Measurements from ENCODE around the gene WDR70. TPM values are rescaled to one million over a fixed set of nuclear protein-coding genes. Genes with fewer than 3 reads are reported as not detected.
"Not testable (repeated sequence)": the region's sequence is repeated elsewhere in the genome, so short reads cannot be mapped to it uniquely, and the experiment has no call there.

The WDR70 gene
- total RNA-seq = 100 to 1,000 TPM in 1 of 4 donors, 10 to 100 TPM in 3; 24.7 to 200 (median 29.9) TPM

DNA sequence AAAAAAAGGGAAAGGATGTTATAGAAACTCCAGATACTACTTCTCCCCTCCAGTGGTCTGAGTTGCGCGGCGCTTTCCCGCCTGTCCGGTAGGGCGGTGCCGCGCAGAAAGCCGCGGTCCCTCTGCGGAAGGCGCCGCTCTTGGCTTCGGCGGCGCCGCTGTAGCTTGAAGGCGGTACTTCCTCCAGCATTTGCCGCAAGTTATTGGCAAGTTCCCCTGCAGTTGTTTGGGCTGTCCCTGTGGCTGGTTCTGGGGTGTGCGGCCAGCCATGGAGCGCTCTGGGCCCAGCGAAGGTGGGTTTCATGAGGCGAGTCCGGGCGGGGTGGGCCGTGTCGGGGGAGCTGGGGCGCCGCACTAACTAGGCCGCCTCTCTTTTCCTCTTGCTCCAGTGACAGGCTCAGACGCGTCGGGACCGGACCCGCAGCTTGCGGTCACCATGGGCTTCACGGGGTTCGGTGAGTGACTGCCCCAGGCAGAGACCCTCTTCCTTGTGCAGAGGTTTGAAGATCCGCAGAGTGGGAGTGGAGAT lies at the start of gene WDR70:
Gene WDR70, plus strand, starts transcription at position 219 of the 529 bp plus-strand sequence. Its CDS starts 50 bp downstream, at position 269.
- in situ Hi-C loops (cut with MboI; ENCODE audit: low pct_ligation_motif_present in 1 of 4, low pct_unique_long_range_greater_than_20kb in 1 of 4, low sequenced_read_pairs in 3 of 4); intact Hi-C loops (cut with DNase I; ENCODE audit: low total_unique reads); H3K9me3 ChIP-seq; H3K27me3 ChIP-seq: not testable (repeated sequence)
- peak; percentile 86 for DNase-seq
- Histone ChIP-seq H3K36me3 (peaks cover 0 to 16% (median 7%) of the 10 kb centered on the region in 4 donors), H3K27ac (peak within 1 kb of the TSS; percentile 61 to 80 (median 75)), H3K4me1 (peaks cover 3 to 12% (median 8%) of the 10 kb centered on the region in 4 donors), H3K4me3 (peak within 1 kb of the TSS; percentile 62 to 96 (median 84))
- WGBS, 2 donors (ENCODE audit: low coverage in 1 of 2) = 0% methylated on average over 25 of the region's 39 CpGs; no CpG with 5 or more reads in 1 of the 2 donors
- TF ChIP-seq, protein P1, sequence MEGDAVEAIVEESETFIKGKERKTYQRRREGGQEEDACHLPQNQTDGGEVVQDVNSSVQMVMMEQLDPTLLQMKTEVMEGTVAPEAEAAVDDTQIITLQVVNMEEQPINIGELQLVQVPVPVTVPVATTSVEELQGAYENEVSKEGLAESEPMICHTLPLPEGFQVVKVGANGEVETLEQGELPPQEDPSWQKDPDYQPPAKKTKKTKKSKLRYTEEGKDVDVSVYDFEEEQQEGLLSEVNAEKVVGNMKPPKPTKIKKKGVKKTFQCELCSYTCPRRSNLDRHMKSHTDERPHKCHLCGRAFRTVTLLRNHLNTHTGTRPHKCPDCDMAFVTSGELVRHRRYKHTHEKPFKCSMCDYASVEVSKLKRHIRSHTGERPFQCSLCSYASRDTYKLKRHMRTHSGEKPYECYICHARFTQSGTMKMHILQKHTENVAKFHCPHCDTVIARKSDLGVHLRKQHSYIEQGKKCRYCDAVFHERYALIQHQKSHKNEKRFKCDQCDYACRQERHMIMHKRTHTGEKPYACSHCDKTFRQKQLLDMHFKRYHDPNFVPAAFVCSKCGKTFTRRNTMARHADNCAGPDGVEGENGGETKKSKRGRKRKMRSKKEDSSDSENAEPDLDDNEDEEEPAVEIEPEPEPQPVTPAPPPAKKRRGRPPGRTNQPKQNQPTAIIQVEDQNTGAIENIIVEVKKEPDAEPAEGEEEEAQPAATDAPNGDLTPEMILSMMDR (IDR thresholded peaks at IDR 0.05) = peak; percentile 47 to 53 (median 51)
- TF ChIP-seq POLR2A (IDR thresholded peaks at IDR 0.05) (peak; percentile 30), POLR2AphosphoS5 (IDR thresholded peaks at IDR 0.05) (peak; percentile 28 to 66 (median 63))

DNA sequence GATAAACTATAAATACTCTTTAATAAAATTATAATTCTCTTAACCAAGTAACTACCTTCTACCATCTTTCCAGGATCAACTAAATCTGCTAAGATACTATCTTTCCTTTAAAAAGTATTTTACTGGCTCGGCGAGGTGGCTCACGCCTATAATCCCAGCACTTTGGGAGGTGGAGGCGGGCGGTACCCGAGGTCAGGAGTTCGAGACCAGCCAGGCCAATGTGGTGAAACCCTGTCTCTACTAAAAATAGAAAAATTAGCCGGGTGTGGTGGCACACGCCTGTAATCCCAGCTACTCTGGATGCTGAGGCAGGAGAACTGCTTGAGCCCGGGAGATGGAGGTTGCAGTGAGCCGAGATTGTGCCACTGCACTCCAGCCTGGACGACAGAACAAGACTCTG lies 44.4 kb upstream of the WDR70 start:
- intact Hi-C loops (cut with DNase I; ENCODE audit: low total_unique reads); H3K4me3 ChIP-seq; H3K27me3 ChIP-seq; H3K9me3 ChIP-seq; in situ Hi-C loops (cut with MboI; ENCODE audit: low pct_ligation_motif_present in 1 of 4, low pct_unique_long_range_greater_than_20kb in 1 of 4, low sequenced_read_pairs in 3 of 4); H3K4me1 ChIP-seq; DNase-seq; H3K27ac ChIP-seq: not testable (repeated sequence)
- H3K36me3 ChIP-seq = peaks cover 0 to 52% (median 20%) of the 10 kb centered on the region in 4 donors
- WGBS, 2 donors (ENCODE audit: low coverage in 1 of 2) = 95% methylated on average over 8 to 12 of the region's 12 CpGs

DNA sequence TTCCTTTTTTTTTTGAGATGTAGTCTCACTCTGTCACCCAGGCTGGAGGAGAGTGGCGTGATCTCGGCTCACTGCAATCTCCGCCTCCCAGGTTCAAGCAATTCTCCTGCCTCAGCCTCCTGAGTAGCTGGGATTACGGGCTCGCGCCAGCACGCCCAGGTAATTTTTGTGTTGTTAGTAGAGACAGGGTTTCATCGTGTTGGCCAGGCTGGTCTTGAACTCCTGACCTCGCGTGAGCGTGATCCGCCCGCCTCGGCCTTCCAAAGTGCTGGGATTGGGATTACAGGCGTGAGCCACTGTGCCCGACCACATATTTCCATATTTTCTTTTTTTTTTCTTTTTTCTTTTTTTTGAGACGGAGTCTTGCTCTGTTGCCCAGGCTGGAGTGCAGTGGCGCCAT lies 36.4 kb upstream of the WDR70 start:
- peaks cover 0 to 66% (median 28%) of the 10 kb centered on the region in 4 donors for H3K36me3 ChIP-seq
- 94 to 95% methylated on average over 8 to 18 of the region's 18 CpGs for WGBS, 2 donors (ENCODE audit: low coverage in 1 of 2)

DNA sequence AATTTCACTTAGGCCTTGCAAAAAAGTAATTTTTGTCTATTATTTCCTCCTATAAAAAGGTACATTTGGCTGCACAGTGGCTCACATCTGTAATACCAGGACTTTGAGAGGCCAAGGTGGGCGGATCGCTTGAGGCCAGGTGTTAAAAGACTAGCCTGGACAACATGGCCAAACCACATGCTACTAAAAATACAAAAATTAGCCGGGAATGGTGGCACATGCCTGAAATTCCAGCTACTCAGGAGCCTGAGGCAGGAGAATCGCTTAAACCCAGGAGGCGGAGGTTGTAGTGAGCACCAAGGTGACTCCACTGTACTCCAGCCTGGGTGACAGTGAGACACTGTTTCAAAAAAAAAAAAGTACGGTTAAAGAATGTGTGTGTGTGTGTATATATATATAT lies 24.0 kb upstream of the WDR70 start:
- H3K36me3 ChIP-seq = peaks cover 0 to 54% (median 12%) of the 10 kb centered on the region in 4 donors
- TF ChIP-seq POLR2A (IDR thresholded peaks at IDR 0.05) = no peak
- in situ Hi-C loops (cut with MboI; ENCODE audit: low pct_ligation_motif_present in 1 of 4, low pct_unique_long_range_greater_than_20kb in 1 of 4, low sequenced_read_pairs in 3 of 4) = no loop called here

More for the DNA sequence above, 36.4 kb upstream of the WDR70 start:
- H3K27me3 ChIP-seq; H3K9me3 ChIP-seq; H3K4me1 ChIP-seq; DNase-seq; intact Hi-C loops (cut with DNase I; ENCODE audit: low total_unique reads); H3K4me3 ChIP-seq; in situ Hi-C loops (cut with MboI; ENCODE audit: low pct_ligation_motif_present in 1 of 4, low pct_unique_long_range_greater_than_20kb in 1 of 4, low sequenced_read_pairs in 3 of 4); H3K27ac ChIP-seq: not testable (repeated sequence)

DNA sequence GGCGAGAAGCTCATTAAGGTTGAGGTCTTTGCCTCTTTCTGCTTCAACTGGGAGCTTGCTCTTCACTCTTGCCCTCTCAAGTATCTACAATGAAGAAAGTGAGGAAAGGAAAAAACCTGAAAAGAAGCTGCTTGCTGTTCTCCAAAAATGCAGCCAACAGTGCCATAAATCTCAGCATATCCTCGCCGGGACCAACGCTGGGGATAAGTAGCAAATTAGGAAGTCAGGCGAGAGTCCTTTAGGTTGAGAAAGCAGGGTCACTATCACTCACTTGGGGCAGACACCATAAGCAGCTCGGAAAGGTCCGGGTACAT lies 8.6 kb upstream of the WDR70 start:
- Histone ChIP-seq H3K9me3 (no peaks in the 10 kb centered on the region), H3K4me3 (peak overlapping the region; percentile 61 to 88 (median 76)), H3K27me3 (no peaks in the 10 kb centered on the region), H3K4me1 (peaks cover 14 to 29% (median 18%) of the 10 kb centered on the region in 4 donors), H3K36me3 (no peaks in the 10 kb centered on the region), H3K27ac (peak overlapping the region; percentile 82 to 89 (median 88))
- 0% methylated on average over 1 to 7 of the region's 7 CpGs for WGBS, 2 donors (ENCODE audit: low coverage in 1 of 2)
- DNase-seq = no peak
- intact Hi-C loops (cut with DNase I; ENCODE audit: low total_unique reads) = no loop called here
- in situ Hi-C loops (cut with MboI; ENCODE audit: low pct_ligation_motif_present in 1 of 4, low pct_unique_long_range_greater_than_20kb in 1 of 4, low sequenced_read_pairs in 3 of 4) = no loop called here
- TF ChIP-seq POLR2AphosphoS5 (IDR thresholded peaks at IDR 0.05) (no peak), EP300 (IDR thresholded peaks at IDR 0.05; ENCODE audit: low read depth) (no peak), POLR2A (IDR thresholded peaks at IDR 0.05) (no peak)
- TF ChIP-seq, protein P1 (IDR thresholded peaks at IDR 0.05) = no peak

More for the DNA sequence above, 24.0 kb upstream of the WDR70 start:
- H3K9me3 ChIP-seq = no peaks in the 10 kb centered on the region
- no peaks in the 10 kb centered on the region for H3K4me1 ChIP-seq
- intact Hi-C loops (cut with DNase I; ENCODE audit: low total_unique reads) = no loop called here
- H3K27me3 ChIP-seq = no peaks in the 10 kb centered on the region
- WGBS, 2 donors (ENCODE audit: low coverage in 1 of 2) = 97 to 98% methylated on average over 6 of the region's 6 CpGs
- H3K4me3 ChIP-seq = no peak overlapping the region
- no peak for DNase-seq
- H3K27ac ChIP-seq = no peak overlapping the region

All from transverse colon (tissue), 4 donors.